HG03025 (cell line): ENCODE measurements around the gene GULP1.

Experiments
- ATAC-seq: cut with Tn5 transposase; IDR thresholded peaks from one replicate; pipeline ENCODE4 v1.9.1; 2021; ENCODE audit warnings: mild to moderate bottlenecking, moderate library complexity; ENCODE audit not compliant: unreplicated experiment, low FRiP score

The GULP1 gene

GRCh38 chr2:188414869-188415753 is 123.4 kb downstream of the GULP1 start:
- ATAC-seq: no peak

- ATAC-seq: no peak
These were observed 124.0 kb downstream of the GULP1 start for GRCh38 chr2:188415754-188416083.

GRCh38 chr2:188416367-188416766 is 124.7 kb downstream of the GULP1 start:
- no peak for ATAC-seq

- ATAC-seq: no peak
These were observed 131.1 kb downstream of the GULP1 start for GRCh38 chr2:188422726-188423125.

GRCh38 chr2:188425266-188425665 is 133.6 kb downstream of the GULP1 start:
- ATAC-seq: no peak

GRCh38 chr2:188426121-188426520 is 134.4 kb downstream of the GULP1 start:
- no peak for ATAC-seq

- no peak for ATAC-seq
These were observed 139.0 kb downstream of the GULP1 start for GRCh38 chr2:188430705-188431104.

- ATAC-seq: no peak
These were observed 142.3 kb downstream of the GULP1 start for GRCh38 chr2:188434018-188434417.

- ATAC-seq: no peak
These were observed 143.4 kb downstream of the GULP1 start for GRCh38 chr2:188435115-188435514.

GRCh38 chr2:188437537-188437936 is 145.9 kb downstream of the GULP1 start:
- ATAC-seq: no peak

- no peak for ATAC-seq
These were observed 148.3 kb downstream of the GULP1 start for GRCh38 chr2:188439986-188440385.

- ATAC-seq: no peak
These were observed 149.2 kb downstream of the GULP1 start for GRCh38 chr2:188440849-188441248.

- ATAC-seq: no peak
These were observed 149.7 kb downstream of the GULP1 start for GRCh38 chr2:188441288-188441947.

- no peak for ATAC-seq
These were observed 151.5 kb downstream of the GULP1 start for GRCh38 chr2:188443207-188443606.

GRCh38 chr2:188444106-188444835 is 152.6 kb downstream of the GULP1 start:
- ATAC-seq: no peak

- ATAC-seq: no peak
These were observed 157.9 kb downstream of the GULP1 start for GRCh38 chr2:188449561-188449960.

- no peak for ATAC-seq
These were observed 158.3 kb downstream of the GULP1 start for GRCh38 chr2:188449971-188450370.

GRCh38 chr2:188450732-188451483 is 159.2 kb downstream of the GULP1 start:
- no peak for ATAC-seq

- ATAC-seq: no peak
These were observed 160.4 kb downstream of the GULP1 start for GRCh38 chr2:188452084-188452483.

- ATAC-seq: no peak
These were observed 164.6 kb downstream of the GULP1 start for GRCh38 chr2:188456114-188456909.
